Ascending aorta (tissue), 2 donors: ENCODE data around the gene SCN10A. TPM values are rescaled to one million over a fixed set of nuclear protein-coding genes. Genes with fewer than 3 reads are reported as not detected.

Experiments used
- DNase-seq, 2 donors: peaks; one replicate each; pipeline ENCODE4 v3.0.0-alpha.2; 2019; ENCODE audit warnings: low spot score in 2 of 2
- H3K27ac ChIP-seq, 2 donors: fragments of 200-600 bp; sonication (generic); one replicate each; pipeline ENCODE4 v1.5.1; 2016 to 2017; ENCODE audit warnings: mild to moderate bottlenecking in 1 of 2
- H3K27me3 ChIP-seq: fragments of 200-600 bp; sonication (generic); one replicate; pipeline ENCODE4 v1.5.1; 2017
- H3K36me3 ChIP-seq, 2 donors: fragments of 200-600 bp; sonication (generic); one replicate each; pipeline ENCODE4 v1.5.1; 2016
- H3K4me1 ChIP-seq, 2 donors: fragments of 200-600 bp; sonication (generic); one replicate each; pipeline ENCODE4 v1.5.1; 2016 to 2017; ENCODE audit warnings: mild to moderate bottlenecking in 1 of 2
- H3K4me3 ChIP-seq, 2 donors: fragments of 200-600 bp; sonication (generic); one replicate each; pipeline ENCODE4 v1.5.1; 2016 to 2017; ENCODE audit warnings: mild to moderate bottlenecking in 1 of 2
- H3K9me3 ChIP-seq, 2 donors: fragments of 200-600 bp; sonication (generic); one replicate each; pipeline ENCODE4 v1.5.1; 2016
- intact Hi-C: fragments of 100-400 bp; cut with DNase I; formaldehyde crosslinking; loops from one replicate; pipeline ENCODE4 v1.15.1; 2023
- total RNA-seq: library from RNA; depleted of rRNA; stranded (reverse); fragments of >200 nt; gene quantifications from one replicate; pipeline ENCODE4 v1.1.0, GENCODE V29; 2016
- TF ChIP-seq, protein P1 (sequence below), 3 experiments: fragments of 200-600 bp in 2 of 3; fragments of 450-650 bp in 1 of 3; sonication (generic) in 2 of 3; IDR thresholded peaks; one replicate each; pipeline ENCODE4 v1.5.1; 2016 to 2019; ENCODE audit warnings: antibody characterized with exemption in 3 of 3, mild to moderate bottlenecking in 1 of 3, moderate library complexity in 1 of 3

The SCN10A gene
- total RNA-seq, 1 donor from 2014 or later: not detected

DNA sequence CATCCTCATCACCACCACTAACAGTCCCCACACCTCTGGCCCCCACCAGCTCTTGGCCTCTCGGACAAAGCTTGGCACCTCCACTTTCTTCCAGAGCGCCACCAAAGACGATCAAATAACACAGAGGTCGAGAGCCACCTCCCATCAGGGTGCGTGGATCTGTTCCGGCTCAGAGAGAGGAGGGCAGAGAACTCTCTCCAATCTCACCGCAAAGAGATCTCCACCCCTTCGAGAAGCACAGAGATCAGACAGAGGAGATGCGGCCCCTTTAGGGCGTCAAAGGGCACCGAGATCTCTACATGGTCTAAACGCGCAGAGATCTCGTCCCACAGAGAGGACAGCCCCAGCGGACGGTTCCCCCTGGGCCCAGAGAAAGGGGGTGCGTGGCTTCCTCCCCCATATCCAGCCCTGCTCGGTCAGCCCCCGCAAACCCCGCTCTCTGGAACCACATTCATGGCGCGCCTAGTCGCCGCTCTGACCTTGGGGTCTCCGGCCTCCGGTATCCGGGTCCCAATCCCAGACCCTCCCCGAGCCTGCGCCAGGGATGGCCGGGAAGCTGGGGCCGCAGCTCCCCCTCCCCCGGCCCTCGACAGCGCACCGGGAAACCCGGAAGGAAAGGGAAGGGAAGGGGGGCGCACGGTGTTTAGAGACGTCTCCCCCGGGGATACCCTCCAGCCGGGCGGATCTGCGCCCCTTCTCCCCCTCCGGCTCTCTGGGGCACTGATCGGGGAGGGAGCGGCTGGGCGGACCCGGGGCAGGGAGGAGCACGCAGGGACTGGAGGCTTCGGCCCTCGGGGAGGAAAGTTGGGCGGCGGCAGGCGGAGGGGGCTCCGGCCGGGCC, 167.1 kb downstream of the SCN10A start:
- H3K4me1 ChIP-seq: peaks cover 0 to 9% of the 10 kb centered on the region in 2 donors
- peak overlapping the region; percentile 71 to 85 for H3K4me3 ChIP-seq
- H3K36me3 ChIP-seq: no peaks in the 10 kb centered on the region
- TF ChIP-seq, protein P1, sequence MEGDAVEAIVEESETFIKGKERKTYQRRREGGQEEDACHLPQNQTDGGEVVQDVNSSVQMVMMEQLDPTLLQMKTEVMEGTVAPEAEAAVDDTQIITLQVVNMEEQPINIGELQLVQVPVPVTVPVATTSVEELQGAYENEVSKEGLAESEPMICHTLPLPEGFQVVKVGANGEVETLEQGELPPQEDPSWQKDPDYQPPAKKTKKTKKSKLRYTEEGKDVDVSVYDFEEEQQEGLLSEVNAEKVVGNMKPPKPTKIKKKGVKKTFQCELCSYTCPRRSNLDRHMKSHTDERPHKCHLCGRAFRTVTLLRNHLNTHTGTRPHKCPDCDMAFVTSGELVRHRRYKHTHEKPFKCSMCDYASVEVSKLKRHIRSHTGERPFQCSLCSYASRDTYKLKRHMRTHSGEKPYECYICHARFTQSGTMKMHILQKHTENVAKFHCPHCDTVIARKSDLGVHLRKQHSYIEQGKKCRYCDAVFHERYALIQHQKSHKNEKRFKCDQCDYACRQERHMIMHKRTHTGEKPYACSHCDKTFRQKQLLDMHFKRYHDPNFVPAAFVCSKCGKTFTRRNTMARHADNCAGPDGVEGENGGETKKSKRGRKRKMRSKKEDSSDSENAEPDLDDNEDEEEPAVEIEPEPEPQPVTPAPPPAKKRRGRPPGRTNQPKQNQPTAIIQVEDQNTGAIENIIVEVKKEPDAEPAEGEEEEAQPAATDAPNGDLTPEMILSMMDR (IDR thresholded peaks at IDR 0.05): no peak
- no peaks in the 10 kb centered on the region for H3K9me3 ChIP-seq
- peak in 1 of 2 donors; percentile 49 for DNase-seq
- H3K27ac ChIP-seq: no peak overlapping the region
- H3K27me3 ChIP-seq: no peaks in the 10 kb centered on the region
- intact Hi-C loops: loop anchor here (2.0 kb wide), 1 partner anchor 126 kb away; no protein-coding TSS in a partner anchor

DNA sequence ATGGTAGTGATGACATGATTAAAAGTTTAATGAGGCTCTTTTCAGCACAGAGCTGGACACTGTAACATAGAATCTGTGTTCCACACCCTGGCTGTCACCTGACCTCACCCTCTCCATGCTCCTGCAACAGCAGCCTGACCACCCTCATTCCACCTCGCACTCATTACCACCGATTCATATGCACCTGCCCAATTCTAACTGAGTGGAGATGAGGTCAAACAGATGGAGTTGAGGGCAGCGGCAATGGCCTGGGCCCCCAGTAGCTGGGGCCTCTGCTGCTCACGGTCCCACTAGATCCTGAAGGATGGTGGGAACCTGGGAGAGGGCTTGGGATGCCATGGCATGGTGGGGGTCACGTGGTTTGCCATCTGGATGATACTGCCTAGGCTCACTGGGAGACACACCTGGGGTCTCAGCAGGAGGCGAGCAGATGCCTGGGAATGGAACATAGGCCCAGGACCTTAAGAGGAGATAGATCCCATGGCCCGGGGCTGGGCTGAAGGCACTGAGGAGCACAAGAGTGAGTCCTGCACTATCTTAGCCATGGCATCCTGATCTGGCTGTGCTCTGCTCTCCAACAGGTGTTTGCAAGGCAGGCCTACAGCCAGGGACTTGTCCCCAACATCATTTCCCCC, 167.9 kb downstream of the SCN10A start:
- TF ChIP-seq, protein P1 (IDR thresholded peaks at IDR 0.05): no peak
- H3K9me3 ChIP-seq: no peaks in the 10 kb centered on the region
- H3K4me1 ChIP-seq: peaks cover 0 to 9% of the 10 kb centered on the region in 2 donors
- intact Hi-C loops: loop anchor here (2.0 kb wide), 1 partner anchor 125 kb away; no protein-coding TSS in a partner anchor
- no peaks in the 10 kb centered on the region for H3K36me3 ChIP-seq
- peak in 1 of 2 donors; percentile 56 for DNase-seq
- peak overlapping the region in 1 of 2 donors; percentile 85 for H3K4me3 ChIP-seq
- H3K27ac ChIP-seq: no peak overlapping the region
- H3K27me3 ChIP-seq: no peaks in the 10 kb centered on the region

DNA sequence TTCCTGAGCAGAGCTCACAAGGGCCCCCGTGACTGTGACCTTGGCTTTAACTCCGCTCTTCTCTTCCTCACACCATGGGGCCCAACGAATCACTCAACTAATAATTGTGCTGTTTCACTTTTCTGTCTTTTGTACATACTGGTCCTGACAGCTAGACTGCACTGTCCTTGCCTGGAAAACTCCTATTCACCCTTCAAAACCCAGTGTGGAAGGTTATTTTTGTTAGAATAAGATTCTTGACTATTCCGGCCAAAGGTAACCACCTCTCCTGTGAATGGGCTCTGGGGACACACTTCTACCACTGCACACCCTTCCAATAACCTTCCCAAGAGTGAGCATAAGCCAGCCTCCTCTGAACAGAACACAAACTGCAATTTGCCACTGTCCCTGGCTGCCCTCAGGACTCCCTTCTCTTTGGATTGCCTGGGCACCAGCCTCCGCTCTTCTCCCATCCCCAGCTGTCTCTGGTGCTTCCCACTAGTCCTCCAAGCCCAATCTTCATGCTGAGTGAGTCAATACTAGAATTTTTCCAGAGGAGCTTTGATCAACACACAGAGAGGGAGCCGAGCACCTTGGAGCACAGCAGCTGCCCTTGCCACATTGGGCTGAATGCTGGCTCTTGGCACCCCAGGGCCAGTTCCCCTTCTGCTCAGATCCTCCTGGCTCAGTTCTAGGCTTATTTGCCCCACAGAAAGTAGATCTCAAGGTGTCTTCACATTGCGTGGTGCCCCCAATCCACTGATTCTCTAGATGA, 168.6 kb downstream of the SCN10A start:
- peak in 1 of 2 donors; percentile 48 for DNase-seq

More for the DNA sequence above, 168.6 kb downstream of the SCN10A start:
- Histone ChIP-seq H3K4me3 (no peak overlapping the region), H3K36me3 (no peaks in the 10 kb centered on the region), H3K4me1 (peaks cover 0 to 9% of the 10 kb centered on the region in 2 donors), H3K27ac (no peak overlapping the region), H3K27me3 (no peaks in the 10 kb centered on the region), H3K9me3 (no peaks in the 10 kb centered on the region)
- intact Hi-C loops: no loop called here
- TF ChIP-seq, protein P1 (IDR thresholded peaks at IDR 0.05): no peak

Other genes with a start within 250 kb of the SCN10A start
- 2.7 TPM for gene SCN5A, start 166.5 kb downstream of the SCN10A start, total RNA-seq
- gene SCN11A, start 235.7 kb upstream of the SCN10A start, total RNA-seq: not detected
- 81.0 TPM for gene WDR48, start 235.8 kb upstream of the SCN10A start, total RNA-seq